Measurements from ENCODE around the gene LRRC8D. TPM values are rescaled to one million over a fixed set of nuclear protein-coding genes. Genes with fewer than 3 reads are reported as not detected.

The LRRC8D gene
- total and polyA plus RNA-seq, 9 of the 15 experiments (the other 6 are each of a cell fraction or from before 2014, with no cell fraction given) = 3.4 to 53.9 (median 15.9) TPM

DNA sequence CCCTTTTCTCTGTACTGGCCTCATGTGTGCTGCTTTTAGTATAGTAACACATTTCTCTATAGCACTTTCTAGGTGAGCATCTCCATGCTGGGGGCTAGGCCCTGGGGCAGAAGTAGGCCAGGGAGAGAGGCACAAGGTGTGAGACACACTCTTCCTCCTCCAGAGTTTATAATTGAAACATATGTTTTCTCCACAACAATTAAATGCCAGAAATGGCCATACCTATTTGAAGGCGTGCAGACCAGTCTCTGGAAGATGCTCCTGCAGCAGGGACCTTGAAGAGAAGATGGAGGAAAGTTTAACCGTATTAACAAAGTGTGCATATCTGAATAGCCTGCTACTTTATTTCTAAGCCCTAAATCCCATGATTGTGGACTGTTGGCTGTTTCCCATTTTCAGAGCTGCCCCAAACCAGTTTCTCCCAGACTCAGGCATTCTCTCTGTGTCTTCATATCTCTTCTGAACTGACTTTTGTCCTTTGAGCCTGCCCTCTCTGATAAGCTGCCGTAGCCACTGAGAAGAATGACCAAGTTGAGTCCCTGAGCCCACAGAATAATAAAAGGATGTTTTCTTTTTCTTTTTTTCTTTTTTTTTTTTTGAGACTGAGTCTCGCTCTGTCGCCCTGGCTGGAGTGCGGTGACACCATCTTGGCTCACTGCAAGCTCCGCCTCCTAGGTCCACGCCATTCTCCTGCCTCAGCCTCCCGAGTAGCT, 81.3 kb downstream of the LRRC8D start (continued):
- TF ChIP-seq L3MBTL2 (IDR thresholded peaks at IDR 0.05) (peak; percentile 33; the same call in 1 of the 2 replicates), FOXJ3 (CRISPR knock-in tag; IDR thresholded peaks at IDR 0.05) (no peak), NR2F6 (CRISPR knock-in tag; IDR thresholded peaks at IDR 0.05) (no peak), ZFPM2 (CRISPR knock-in tag; IDR thresholded peaks at IDR 0.05) (no peak), ARID4B (CRISPR knock-in tag; IDR thresholded peaks at IDR 0.05) (no peak), ZNF584 (CRISPR knock-in tag; IDR thresholded peaks at IDR 0.05; ENCODE audit: low read depth) (0 out of 2 replicates have a peak, but pooled peaks have one; percentile 42), JUND (IDR thresholded peaks at IDR 0.05; ENCODE audit: borderline replicate concordance, low read depth, low read length) (peak; percentile 61; the same call in 1 of the 2 replicates), JUND (tag; IDR thresholded peaks at IDR 0.05; ENCODE audit: borderline replicate concordance, low read depth, low read length) (peak; percentile 44; the same call in 1 of the 3 replicates), GABPB1 (CRISPR knock-in tag; IDR thresholded peaks at IDR 0.05) (no peak), ZNF644 (tag; IDR thresholded peaks at IDR 0.05; ENCODE audit: low read depth) (peak; percentile 45), NUFIP1 (IDR thresholded peaks at IDR 0.05; ENCODE audit: partially characterized antibody) (no peak), RBM39 (optimal IDR thresholded peaks at IDR 0.05; ENCODE audit: low read depth, low read length) (no peak), ZBED1 (IDR thresholded peaks at IDR 0.05) (peak; percentile 61; the same call in 1 of the 2 replicates), PREB (CRISPR knock-in tag; IDR thresholded peaks at IDR 0.05) (no peak), NFIC (IDR thresholded peaks at IDR 0.05) (peak; percentile 60; the same call in 1 of the 2 replicates), SREBF1 (IDR thresholded peaks at IDR 0.05; ENCODE audit: borderline replicate concordance, low read depth, low read length) (no peak), ZBTB2 (IDR thresholded peaks at IDR 0.05) (no peak), ZNF347 (CRISPR knock-in tag; IDR thresholded peaks at IDR 0.05; ENCODE audit: low read depth) (no peak), DPF2 (IDR thresholded peaks at IDR 0.05) (peak; percentile 93)
- TF ChIP-seq, protein P1, sequence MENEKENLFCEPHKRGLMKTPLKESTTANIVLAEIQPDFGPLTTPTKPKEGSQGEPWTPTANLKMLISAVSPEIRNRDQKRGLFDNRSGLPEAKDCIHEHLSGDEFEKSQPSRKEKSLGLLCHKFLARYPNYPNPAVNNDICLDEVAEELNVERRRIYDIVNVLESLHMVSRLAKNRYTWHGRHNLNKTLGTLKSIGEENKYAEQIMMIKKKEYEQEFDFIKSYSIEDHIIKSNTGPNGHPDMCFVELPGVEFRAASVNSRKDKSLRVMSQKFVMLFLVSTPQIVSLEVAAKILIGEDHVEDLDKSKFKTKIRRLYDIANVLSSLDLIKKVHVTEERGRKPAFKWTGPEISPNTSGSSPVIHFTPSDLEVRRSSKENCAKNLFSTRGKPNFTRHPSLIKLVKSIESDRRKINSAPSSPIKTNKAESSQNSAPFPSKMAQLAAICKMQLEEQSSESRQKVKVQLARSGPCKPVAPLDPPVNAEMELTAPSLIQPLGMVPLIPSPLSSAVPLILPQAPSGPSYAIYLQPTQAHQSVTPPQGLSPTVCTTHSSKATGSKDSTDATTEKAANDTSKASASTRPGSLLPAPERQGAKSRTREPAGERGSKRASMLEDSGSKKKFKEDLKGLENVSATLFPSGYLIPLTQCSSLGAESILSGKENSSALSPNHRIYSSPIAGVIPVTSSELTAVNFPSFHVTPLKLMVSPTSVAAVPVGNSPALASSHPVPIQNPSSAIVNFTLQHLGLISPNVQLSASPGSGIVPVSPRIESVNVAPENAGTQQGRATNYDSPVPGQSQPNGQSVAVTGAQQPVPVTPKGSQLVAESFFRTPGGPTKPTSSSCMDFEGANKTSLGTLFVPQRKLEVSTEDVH (IDR thresholded peaks at IDR 0.05; ENCODE audit: low read depth, partially characterized antibody) = no peak
